ENCODE results near the gene RNPS1.

Gene RNPS1

DNA sequence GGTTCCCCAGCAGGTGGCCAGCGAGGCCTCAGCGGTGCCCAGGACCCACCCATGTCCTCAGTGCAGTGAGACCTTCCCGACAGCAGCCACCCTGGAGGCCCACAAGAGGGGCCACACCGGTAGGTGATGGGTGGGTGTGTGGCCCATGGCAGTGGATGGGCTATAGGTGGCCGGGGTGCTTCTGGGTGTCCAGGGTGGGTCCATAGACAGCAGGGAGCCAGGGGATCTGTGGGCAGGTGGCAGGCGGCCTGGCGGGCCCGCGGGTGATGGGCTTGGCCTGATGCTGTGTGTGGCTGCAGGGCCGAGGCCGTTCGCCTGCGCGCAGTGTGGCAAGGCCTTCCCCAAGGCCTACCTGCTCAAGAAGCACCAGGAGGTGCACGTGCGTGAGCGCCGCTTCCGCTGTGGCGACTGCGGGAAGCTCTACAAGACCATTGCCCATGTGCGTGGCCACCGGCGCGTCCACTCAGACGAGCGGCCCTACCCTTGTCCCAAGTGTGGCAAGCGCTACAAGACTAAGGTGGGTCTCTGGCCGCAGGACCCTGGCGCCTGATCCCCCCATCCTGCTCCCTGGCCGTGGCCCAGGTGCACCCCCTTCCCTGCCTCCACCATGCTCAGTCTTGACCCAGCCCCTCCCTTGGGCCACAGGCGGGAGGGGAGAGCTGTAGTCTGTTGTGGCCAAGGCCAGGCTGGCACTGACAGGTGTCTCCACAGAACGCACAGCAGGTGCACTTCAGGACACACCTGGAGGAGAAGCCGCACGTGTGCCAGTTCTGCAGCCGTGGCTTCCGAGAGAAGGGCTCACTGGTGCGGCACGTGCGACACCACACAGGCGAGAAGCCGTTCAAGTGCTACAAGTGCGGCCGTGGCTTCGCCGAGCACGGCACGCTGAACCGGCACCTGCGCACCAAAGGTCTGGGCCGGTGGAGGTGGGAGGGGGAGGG lies 33.8 kb downstream of the RNPS1 start:
- no peak for DNase-seq

DNA sequence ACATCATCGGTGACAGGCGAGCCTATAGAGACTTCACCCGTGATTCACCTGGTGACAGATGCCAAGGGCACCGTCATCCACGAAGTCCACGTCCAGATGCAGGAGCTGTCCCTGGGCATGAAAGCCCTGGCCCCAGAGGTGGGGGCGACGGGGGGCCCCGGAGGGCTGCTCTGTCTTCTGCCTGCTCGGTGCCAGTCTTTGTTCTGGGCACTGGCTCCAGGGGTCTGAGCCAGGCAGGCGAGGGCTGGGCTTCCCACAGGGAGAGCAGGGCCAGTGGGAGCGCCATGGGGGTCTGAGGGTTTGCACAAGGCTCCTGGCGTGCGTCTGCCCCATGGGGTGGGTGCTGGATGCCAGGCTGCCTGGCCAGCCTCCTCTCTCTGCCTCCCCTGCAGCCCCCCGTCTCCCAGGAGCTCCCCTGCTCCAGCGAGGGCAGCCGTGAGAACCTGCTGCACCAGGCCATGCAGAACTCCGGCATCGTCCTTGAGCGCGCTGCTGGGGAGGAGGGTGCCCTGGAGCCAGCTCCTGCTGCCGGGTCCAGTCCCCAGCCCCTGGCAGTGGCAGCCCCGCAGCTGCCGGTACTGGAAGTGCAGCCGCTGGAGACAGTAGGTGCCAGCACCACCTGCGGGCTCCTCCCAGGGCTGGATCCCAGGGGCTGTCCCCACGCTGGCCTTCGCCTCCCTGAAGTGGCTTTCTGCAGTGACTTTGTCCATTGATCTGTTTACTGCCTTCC lies 34.7 kb downstream of the RNPS1 start:
- no peak for DNase-seq

DNA sequence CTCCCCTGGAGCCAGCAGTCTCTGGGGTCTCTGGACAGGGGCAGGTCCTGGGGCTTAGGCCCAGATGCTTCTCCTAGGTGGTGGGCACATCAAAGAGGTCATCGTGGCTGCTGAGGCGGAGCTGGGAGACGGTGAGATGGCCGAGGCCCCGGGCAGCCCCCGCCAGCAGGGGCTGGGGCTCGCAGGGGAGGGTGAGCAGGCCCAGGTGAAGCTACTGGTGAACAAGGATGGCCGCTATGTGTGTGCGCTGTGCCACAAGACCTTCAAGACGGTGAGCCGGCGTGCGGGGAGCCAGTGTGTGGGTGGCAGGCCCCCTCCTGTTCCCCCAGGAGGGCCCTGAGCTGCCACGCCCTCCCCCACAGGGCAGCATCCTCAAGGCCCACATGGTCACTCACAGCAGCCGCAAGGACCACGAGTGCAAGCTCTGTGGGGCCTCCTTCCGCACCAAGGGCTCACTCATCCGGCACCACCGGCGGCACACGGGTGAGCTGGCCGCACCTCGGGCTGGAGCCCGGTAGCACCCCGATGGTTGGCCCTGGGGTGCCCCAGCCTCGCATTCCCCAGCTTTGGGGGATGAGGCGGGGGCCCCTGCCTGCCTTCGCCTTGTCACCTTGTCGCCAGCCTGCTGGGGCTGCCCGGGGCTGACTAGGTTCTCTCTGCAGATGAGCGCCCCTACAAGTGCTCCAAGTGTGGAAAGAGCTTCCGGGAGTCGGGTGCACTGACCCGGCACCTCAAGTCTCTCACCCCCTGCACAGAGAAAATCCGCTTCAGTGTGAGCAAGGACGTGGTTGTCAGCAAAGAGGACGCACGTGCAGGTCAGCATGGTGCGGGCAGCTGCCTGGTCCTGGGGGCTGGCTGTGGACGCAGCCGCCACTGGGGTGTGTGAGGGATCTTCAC lies 35.6 kb downstream of the RNPS1 start:
- no peak for DNase-seq

DNA sequence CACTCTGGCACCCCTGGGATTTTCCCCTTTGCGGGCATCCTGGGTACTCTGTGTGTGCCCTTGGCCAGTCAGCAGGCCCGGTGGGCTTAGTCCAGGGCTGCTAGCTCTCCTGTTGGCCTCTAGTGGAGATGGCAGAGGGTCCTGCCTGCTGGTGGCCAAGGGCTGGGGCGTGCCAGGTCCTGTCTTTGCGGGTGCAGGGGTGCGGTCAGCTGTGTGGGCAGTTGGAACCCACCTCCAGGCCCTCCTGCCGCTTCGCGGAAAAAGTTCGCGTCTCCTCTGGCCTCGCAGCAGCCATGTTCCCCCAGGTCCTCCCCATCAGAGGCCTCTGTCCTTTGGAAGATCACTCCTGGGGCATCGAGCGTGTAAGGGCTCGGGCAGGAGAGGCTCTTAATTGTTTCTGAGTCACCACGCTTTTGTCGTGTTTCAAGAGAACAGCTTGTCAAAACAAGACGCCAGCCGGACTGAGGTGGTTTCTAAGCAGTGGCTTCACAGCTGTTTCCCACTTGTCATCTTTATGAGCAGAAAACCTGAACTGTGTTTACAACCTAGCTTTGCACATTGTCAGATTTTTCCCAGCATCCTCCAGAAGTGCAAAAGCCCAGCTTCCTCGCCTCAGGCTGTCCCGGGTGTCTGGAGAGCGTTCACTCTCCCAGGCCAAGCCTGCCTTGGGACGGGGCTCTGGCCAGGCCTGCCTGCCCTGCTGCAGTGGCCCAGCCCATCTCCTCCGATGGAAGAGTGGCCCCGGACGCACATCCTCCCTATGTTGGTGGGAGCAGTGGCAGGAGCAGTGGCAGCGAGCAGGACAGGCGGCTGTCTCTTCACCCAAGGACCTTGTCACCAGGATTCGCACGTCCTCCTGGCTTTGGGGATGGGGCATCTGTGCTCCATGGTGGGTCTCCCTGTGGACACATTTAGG lies 36.7 kb downstream of the RNPS1 start:
- no peak for DNase-seq

DNA sequence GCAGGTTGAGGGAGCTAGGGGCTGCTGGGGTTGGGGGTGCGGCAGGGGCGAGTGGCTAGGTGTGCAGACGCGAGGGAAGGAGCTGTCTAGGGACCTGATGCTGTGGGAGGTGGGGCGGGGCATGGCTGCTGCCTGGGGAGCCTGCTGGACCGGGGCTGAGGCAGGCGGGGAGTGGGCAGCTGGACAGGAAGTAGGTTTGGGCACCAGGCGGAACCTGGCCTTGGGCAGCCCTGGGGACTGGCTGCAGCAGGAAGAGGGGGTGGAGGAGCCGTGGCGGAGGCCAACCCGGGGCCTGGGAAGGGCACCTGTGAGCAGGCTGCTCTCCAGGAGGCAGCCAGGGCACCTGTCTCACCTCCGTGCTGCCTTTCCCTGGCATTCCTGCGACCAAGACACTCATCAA lies 37.5 kb downstream of the RNPS1 start:
- no peak for DNase-seq

DNA sequence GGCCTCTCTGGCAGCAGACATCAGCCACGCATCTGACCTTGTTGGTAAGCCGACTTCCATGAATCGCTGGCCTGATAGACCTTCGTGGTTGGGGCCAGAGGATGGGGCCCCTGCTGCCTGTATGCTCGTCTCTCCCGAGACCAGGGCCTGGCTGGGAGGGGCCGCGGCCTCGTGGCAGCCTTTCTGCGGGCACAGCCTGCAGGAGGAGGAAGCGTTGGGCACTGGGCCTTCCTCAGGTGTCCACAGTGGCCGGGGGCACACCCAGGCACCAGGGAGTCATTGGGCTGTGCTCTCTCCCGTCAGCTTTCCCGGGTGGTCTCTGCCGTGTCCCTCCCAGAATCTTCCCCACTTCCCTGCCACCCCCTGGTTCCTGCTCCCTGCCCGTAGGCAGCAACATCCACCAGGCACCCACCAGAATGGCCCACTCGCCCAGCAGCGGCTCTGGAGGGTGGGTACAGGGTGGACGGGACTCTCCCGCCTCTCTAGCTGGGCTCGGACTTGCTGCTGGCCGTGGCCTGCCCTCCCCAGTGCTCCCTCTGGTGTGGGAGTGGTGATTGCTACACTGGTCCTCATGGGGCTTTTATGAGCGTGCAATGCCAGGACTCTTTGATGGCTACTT lies 38.2 kb downstream of the RNPS1 start:
- no peak for DNase-seq

DNA sequence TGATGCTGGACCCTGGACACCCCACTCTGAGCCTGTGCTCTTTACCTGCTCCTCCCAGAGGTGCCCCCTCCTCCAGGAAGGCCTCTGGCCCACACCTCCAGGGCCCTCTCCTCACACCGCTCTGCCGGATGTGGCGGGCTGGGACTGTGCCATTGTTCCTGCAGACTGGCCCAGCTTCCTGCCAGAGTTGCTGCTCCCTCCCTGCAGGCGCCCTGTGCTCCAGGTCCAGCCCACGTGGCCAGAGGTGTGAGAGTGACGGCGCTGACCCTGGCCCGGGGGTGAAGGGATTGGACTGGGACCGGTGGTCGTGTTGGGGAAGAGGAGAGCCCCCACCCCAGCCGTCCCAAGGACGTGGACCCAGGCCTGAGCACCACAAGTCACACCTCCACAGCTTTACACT lies 38.8 kb downstream of the RNPS1 start:
- DNase-seq, result no peak

DNA sequence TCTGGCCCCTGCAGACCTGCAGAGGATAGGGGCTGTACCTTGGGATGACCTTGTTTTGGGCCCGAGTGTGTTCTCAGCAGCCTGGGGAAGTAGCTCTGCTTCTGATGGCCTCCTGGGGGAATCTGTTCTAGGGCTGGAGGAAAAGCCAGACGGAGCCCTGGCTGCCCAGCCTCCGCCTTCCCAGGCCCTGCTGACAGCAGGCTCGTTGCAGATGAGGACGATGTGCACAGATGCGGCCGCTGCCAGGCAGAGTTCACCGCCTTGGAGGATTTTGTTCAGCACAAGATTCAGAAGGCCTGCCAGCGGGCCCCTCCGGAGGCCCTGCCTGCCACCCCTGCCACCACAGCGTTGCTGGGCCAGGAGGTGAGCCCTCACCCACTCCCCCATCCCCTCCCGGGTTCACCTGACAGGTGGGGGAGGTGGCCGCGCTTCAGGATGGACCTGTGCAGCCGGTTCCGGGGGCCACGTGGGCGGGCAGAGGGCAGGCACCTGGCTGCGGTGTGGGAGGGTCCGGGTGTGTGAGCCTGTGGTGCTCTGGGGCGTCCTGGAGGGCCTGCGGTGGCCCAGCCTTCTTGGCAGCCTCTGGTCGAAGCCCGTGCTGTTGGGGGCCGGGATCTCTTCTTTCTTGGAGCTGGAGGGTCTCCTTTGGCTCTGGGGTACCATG lies 39.6 kb downstream of the RNPS1 start:
- DNase-seq, result no peak

DNA sequence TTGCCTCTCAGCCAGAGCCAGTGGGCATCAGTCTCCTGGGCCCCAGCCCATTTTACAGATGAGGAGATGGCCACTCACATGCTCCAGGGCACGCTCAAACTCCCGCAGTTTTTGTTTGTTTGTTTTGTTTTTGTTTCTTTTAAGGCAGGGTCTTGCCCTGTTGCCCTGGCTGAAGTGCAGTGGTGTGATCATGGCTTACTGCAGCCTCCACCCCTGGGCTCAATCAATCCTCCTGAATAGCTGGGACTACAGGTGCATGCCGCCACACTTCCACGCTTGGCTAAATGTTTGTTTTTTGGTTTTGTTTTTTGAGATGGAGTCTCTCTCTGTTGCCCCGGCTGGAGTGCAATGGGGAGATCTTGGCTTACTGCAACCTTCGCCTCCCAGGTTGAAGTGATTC lies 41.0 kb downstream of the RNPS1 start:
- DNase-seq, result no peak

DNA sequence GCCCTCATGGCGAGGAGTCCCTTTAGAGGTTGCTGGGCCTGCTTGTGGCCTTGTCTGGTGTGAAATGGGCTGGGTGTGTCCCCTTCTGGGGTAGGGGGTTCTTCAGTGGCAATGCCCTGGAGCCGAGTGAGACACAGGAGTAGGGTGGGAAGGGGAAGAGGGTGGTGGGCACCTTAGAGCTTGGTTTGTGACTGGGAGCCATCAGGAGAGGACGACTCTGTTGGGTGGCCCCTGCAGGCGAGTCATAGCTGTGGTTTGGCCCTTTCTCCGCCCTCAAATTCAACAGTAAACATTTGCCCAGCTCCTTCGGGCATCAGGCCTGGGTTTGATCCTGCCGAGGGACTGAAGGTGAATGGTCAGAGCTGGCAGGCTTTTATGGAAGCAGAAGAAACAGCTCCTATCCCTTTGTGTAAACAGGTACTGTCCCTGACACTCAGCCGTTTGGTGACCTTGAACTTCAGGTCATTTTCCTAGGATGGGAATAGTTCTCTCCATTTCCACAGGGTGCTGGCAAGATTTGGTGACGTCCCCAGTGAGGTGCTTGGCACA lies 41.6 kb downstream of the RNPS1 start:
- DNase-seq, result no peak

DNA sequence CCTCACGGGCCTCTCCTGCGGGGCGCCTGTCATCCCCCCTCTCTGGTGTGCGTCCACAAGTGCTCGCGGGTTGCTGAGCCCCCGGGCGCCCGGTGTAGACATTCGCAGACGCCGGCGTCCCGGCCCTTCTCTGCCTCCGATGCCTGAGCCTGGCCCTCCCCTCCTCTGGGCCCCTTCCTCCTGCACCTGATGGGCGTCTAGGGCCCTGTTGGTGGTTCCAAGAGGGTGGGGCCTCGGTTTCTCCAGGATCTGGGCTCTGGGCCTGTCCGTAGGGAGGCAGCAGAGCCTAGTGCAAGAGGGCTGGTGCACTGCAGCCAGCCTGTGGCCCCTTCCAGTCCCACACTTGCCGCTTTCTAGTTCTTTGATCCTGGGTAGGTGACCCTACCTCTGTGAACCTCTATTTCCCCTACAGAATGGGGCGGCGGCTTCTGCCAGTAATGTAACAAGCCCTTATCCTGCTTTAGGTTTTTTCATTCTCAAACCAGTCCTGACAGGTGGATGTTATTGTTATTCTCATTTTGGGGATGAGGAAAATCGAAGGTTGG lies 43.9 kb downstream of the RNPS1 start:
- peak; percentile 38 for DNase-seq

DNA sequence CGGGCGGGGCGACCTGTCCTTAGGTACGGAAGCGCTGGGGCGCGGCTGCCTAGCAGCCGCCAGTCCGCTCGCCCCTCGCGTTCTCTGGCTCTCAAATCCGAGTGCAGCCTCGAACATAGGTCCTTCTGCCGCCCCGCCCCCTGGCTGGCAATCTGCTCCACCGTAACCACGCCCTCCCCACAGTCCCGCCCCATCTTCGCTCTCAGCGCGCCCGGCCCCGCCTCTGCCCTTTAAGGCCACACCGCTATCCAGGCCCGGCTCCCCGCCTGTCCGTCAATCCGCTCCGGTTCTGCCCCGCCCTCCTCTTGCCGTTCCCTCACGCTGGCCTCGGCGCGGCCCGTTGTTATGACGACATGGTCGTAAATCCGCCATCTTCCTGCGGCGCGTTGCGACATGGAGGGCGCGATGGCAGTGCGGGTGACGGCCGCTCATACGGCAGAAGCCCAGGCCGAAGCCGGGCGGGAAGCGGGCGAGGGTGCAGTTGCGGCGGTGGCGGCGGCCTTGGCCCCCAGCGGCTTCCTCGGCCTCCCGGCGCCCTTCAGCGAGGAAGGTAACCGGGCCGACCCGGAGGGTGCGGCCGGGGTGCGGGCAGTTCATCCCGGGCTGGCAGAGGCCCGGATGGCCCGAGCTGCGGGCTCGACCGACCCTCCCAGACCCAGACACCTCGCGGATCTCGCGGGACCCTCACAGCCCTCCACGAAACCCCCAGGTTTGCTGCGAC lies 44.5 kb downstream of the RNPS1 start, which contains the start of gene E4F1:
TSS of gene E4F1 (plus strand) at position 371 of the 721 bp plus-strand sequence. CDS start at position 394, 23 bp downstream.
- peak; percentile 99 for DNase-seq

DNA sequence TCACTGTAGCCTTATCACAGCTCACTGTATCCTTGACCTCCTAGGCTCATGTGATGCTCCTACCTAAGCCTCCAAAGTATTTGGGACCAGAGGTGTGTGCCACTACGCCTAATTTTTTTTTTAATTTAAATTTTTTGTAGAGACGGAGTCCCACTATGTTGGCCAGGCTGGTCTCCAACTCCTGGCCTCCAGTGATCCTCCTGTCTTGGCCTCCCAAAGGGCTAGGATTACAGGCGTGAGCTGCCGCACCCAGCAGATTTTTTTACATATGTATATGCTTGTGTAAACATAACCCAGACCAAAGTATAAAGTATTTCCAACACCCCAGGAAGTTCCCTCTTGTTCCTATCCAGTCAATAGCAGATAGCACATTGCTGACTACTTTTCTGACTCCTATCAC lies 51.6 kb downstream of the RNPS1 start:
- no peak for DNase-seq

DNA sequence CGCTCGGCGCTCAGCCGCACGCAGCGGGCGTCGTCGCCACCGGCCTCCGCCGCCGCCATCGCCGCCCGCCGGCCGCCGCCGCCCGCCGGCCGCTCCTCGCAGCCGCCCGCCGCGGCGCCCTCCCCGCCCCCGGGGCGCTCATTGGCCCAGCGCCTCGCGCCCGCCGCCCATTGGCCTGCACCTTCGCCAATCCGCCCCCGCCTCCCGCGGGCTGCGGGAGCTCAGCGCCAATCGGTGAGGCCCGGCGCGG lies 53.3 kb downstream of the RNPS1 start, which contains the start of gene PGP:
TSS of gene PGP (minus strand) at position 122 of the 250 bp plus-strand sequence. CDS start at position 59, 63 bp downstream.
- no peak for DNase-seq

DNA sequence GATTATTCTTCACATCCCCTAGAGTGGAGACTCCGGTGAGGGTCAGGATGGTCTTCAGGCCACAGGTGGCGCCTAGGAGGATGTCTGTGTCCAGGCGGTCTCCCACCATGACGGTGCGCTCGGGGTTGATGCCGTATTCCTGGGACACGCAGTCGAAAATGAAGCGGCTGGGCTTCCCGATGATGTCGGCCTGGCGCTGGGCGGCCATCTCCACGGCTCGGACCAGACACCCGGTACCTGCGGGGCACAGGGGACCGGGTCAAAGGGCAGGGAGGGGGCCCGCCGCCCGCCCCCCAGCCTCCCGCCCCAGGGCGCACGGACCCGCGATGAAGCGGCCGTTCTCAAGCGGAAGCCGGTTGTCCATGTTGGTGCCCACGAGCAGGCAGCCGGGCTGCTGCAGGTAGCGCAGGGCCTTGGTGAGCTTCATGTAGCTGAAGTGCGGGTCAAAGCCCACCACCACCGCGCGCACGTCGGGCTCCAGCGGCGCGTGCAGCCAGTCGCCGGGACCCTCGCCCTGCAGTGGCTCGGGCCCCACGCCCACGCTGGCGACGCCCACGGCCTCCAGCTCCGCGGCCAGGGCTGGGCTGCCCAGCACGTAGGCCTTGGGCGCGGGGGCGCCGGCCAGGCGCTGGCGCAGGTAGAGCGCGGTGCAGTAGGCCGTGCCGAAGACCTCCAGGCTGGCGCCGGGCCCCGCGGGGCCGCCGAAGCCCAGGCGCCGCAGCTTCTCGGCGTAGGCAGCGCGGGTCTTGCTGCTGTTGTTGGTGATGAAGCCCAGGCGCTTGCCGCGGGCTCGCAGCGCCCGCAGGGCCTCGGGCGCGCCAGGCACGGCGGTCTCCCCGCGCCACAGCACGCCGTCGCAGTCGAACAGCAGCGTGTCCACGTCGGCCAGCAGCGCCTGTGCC lies 53.9 kb downstream of the RNPS1 start:
- no peak for DNase-seq

DNA sequence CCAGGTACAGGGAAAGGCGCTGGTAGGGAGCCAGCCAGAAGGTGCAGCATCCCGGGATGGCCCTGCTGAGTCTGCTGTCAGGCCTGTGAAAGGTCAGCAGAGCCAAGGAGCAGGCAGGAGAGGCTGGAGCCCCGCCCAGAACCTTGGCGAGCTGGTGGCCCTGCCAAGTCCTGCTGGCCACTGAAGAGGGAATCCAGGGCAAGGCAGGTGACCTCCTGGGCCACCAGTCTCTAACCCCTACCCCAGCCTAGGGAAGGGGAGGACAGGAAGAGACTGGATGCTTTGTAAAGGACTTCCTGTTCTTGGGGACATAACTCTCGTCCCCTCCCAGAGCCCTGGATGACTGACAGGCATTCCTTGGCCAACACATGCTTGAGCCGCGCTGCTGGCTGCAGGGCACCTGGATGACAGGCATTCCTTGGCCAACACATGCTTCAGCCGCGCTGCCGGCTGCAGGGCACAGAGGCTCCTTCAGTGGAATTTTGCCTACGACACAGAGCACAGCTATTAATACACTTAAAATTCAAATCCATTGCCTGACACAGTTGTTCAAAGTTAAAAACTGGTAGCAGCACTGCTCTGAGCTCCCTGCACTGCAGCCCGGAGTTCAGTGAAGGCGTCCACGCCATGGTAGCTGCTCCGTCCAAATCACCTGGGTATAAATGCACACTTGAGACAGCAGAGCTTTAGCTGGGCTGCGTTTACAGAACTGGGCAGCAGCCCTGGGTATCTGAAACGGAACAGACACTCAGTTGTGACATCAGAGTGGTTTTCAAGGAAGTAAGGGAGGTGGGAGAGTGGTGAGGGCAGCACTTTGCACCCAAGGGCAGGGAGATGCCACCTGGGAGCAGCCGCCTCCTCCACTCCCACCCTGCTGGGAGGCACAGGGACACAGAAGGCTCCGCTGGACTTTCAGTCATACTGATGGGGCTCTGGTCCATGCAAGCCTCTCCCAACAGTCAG lies 55.3 kb downstream of the RNPS1 start:
- DNase-seq, result peak; percentile 50

DNA sequence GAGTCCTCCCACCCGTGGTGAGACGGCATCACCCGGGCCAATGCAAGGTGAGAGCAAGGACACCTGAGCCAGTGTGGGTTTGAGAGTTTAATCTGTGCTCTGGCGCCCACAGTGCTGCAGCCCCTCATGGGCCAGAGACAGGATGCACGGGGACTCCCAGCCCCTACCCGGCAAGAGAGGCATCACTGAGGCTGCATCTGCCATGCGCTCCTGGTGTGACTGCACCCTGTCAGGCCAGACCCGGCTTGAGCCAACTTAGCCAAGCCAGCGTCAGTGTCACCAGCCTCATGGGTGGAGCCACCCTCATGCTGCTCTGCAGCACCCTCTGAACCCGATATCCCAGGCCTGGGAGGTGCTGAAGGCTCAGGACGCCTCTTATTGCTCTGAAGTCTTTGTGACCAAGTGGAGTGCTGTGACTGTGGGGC lies 56.0 kb downstream of the RNPS1 start:
- DNase-seq, result no peak
